ENCODE results near the gene JCAD.
A peak's percentile ranks its signal among the peaks of the same experiment; 100 is the strongest.

Gene JCAD

GRCh38 chr10:30002426-30003266, 56.7 kb downstream of the JCAD start:
- Histone ChIP-seq H3K79me2 (no peaks in the 10 kb centered on the region), H3K4me1 (peaks cover 8% of the 10 kb centered on the region), H3K36me3 (ENCODE audit: control insufficient read depth, insufficient read depth, low read length) (no peaks in the 10 kb centered on the region), H3K27ac (peak overlapping the region; percentile 11), H2AFZ (no peak overlapping the region), H3K4me3 (ENCODE audit: low read depth, low read length) (no peak overlapping the region), H3K9ac (no peak overlapping the region), H3K27me3 (ENCODE audit: control insufficient read depth, insufficient read depth, low read length) (no peaks in the 10 kb centered on the region), H3K9me3 (ENCODE audit: control insufficient read depth, low read length) (no peaks in the 10 kb centered on the region), H3K4me2 (ENCODE audit: low read length) (no peak overlapping the region)
- TF ChIP-seq CTCF (IDR thresholded peaks at IDR 0.05), result peak; percentile 80

- Histone ChIP-seq H2AFZ (peak overlapping the region; percentile 44), H3K4me1 (peaks cover 8% of the 10 kb centered on the region), H3K79me2 (no peaks in the 10 kb centered on the region), H3K4me3 (ENCODE audit: low read depth, low read length) (no peak overlapping the region), H3K27ac (peak overlapping the region; percentile 8), H3K9me3 (ENCODE audit: control insufficient read depth, low read length) (no peaks in the 10 kb centered on the region), H3K9ac (no peak overlapping the region), H3K4me2 (ENCODE audit: low read length) (no peak overlapping the region), H3K36me3 (ENCODE audit: control insufficient read depth, insufficient read depth, low read length) (no peaks in the 10 kb centered on the region), H3K27me3 (ENCODE audit: control insufficient read depth, insufficient read depth, low read length) (no peaks in the 10 kb centered on the region)
- TF ChIP-seq CTCF (IDR thresholded peaks at IDR 0.05), result no peak
Observed at GRCh38 chr10:30000802-30001571, 58.4 kb downstream of the JCAD start.

- H2AFZ ChIP-seq, result no peak overlapping the region
- H3K4me2 ChIP-seq (ENCODE audit: low read length), result no peak overlapping the region
- no peaks in the 10 kb centered on the region for H3K9me3 ChIP-seq (ENCODE audit: control insufficient read depth, low read length)
- H3K27me3 ChIP-seq (ENCODE audit: control insufficient read depth, insufficient read depth, low read length), result no peaks in the 10 kb centered on the region
- no peak overlapping the region for H3K4me3 ChIP-seq (ENCODE audit: low read depth, low read length)
- no peak overlapping the region for H3K9ac ChIP-seq
- H3K36me3 ChIP-seq (ENCODE audit: control insufficient read depth, insufficient read depth, low read length), result no peaks in the 10 kb centered on the region
- peaks cover 8% of the 10 kb centered on the region for H3K4me1 ChIP-seq
- peak; percentile 100 for TF ChIP-seq CTCF (IDR thresholded peaks at IDR 0.05)
- H3K79me2 ChIP-seq, result no peaks in the 10 kb centered on the region
- H3K27ac ChIP-seq, result no peak overlapping the region
Observed at GRCh38 chr10:29998142-29998808, 61.1 kb downstream of the JCAD start.

GRCh38 chr10:29994811-29995210, 64.6 kb downstream of the JCAD start:
- Histone ChIP-seq H3K79me2 (no peaks in the 10 kb centered on the region), H3K36me3 (ENCODE audit: control insufficient read depth, insufficient read depth, low read length) (no peaks in the 10 kb centered on the region), H3K4me3 (ENCODE audit: low read depth, low read length) (no peak overlapping the region), H3K4me2 (ENCODE audit: low read length) (no peak overlapping the region), H3K27ac (no peak overlapping the region), H2AFZ (no peak overlapping the region), H3K4me1 (peaks cover 3% of the 10 kb centered on the region), H3K27me3 (ENCODE audit: control insufficient read depth, insufficient read depth, low read length) (no peaks in the 10 kb centered on the region), H3K9me3 (ENCODE audit: control insufficient read depth, low read length) (no peaks in the 10 kb centered on the region), H3K9ac (no peak overlapping the region)
- TF ChIP-seq CTCF (IDR thresholded peaks at IDR 0.05), result no peak

Data from parathyroid adenoma (tissue), 2 donors.